ENCODE measurements around the gene FARS2.
A peak's percentile ranks its signal among the peaks of the same experiment; 100 is the strongest.

The FARS2 gene

DNA sequence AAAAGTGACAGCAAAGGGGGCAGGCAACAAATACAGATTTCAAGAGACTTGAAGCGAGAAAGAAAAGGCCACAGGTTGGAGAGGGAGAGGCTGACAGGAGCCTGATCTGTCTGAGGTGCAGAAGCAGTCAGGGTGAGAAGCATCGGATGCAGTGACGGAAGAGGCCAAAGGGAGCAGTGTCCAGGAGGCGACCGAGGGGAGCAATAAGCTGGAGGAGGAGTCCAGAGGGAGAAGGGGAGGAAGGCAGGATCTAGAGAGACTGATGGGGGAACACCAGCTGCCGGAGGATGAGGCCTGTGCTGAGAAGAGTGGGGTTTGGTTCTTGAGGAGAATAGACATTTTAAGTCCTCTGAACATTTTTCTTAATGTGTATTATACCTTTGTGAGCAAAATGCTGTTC is 23.8 kb downstream of the FARS2 start:
- Mint-ChIP-seq H3K27ac (no peak overlapping the region), H3K27me3 (ENCODE audit: low read depth) (no peaks in the 10 kb centered on the region), H3K4me3 (no peak overlapping the region), H3K4me1 (ENCODE audit: low read depth) (peaks cover 35% of the 10 kb centered on the region), H3K36me3 (ENCODE audit: low read depth) (peaks cover 2% of the 10 kb centered on the region), H3K9me3 (no peaks in the 10 kb centered on the region)
- no peak for DNase-seq (ENCODE audit: low spot score)

DNA sequence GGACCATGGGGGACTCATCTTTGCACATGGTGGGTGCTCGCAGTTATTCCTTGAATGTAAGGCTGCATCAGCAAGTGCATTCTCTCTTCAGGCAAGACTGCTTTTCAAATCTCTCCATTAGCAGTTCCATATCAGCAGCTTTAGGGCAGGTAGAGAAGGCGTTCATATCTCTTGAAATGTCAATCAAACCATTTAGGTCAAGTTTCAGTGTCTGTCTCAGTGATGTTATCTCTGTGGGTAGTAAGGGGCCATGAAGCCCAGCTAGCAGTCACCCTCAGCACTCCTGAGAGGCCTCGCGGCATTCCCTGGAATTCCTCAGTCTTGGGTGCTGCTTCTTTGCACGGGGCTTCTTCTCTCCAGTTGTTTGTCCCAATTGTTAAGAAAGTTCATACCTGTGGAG is 24.2 kb downstream of the FARS2 start:
- Mint-ChIP-seq H3K4me3 (no peak overlapping the region), H3K36me3 (ENCODE audit: low read depth) (no peaks in the 10 kb centered on the region), H3K27me3 (ENCODE audit: low read depth) (no peaks in the 10 kb centered on the region), H3K27ac (no peak overlapping the region), H3K9me3 (no peaks in the 10 kb centered on the region), H3K4me1 (ENCODE audit: low read depth) (peaks cover 32% of the 10 kb centered on the region)
- DNase-seq (ENCODE audit: low spot score): no peak

DNA sequence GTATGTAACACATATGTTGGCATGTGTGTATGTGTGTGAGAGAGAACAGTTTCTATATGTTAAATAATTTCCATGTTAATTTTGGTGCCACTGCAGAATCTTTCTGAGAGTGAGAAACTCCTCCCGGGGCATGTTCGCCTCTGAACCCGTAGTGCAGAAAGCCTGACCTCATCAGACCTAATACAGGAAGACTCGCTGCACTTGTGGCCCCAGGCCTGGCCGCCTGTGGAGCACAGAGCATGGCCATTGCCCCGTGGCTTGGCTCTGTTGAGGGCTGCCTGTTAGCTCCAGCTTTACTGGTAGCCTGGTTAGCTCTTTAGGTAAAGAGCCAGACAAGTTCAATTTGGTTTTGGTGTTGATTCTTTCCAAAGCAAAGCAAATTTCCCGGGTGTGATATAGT is 25.5 kb downstream of the FARS2 start:
- H3K36me3 Mint-ChIP-seq (ENCODE audit: low read depth): no peaks in the 10 kb centered on the region
- no peak overlapping the region for H3K4me3 Mint-ChIP-seq
- DNase-seq (ENCODE audit: low spot score): no peak
- H3K9me3 Mint-ChIP-seq: no peaks in the 10 kb centered on the region
- peaks cover 30% of the 10 kb centered on the region for H3K4me1 Mint-ChIP-seq (ENCODE audit: low read depth)
- H3K27me3 Mint-ChIP-seq (ENCODE audit: low read depth): no peaks in the 10 kb centered on the region
- no peak overlapping the region for H3K27ac Mint-ChIP-seq

DNA sequence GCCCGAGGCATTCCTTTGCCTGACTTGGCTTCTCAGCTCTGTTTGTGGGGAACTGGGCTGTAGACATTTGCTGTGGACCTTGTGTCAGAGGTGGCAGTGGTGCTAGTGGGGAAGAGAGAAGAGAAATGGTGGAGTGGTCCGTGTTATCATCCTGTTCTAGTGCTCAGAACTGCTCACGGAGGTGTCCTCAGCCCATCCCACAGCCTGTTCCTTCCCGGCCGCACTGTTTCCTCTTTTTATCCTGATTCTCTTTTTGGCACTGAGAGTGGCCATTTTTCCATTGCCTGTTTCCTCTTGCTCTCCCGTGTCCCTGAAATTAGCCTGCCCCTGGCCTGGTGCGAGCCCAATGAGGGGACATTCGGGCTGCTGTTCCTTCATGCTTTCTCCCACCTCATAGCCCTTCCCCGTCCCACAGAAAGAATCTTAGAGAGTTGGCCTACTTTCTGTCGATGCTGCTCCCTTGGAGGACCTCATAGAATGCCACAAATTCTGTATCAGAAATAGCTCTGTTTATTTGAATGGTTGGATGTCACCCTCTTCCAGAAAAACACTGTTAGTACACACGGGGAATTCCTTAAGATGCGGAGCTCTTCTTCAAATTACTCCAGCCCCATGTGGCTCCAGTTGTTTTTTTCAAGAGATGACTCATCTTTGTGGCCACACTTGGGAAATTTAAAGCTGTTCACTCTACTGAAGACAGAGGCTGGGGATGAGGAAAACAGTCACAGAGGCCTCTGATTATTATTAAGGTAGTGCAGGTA is 26.1 kb downstream of the FARS2 start:
- Mint-ChIP-seq H3K4me3 (no peak overlapping the region), H3K27me3 (ENCODE audit: low read depth) (no peaks in the 10 kb centered on the region), H3K27ac (no peak overlapping the region), H3K9me3 (no peaks in the 10 kb centered on the region), H3K4me1 (ENCODE audit: low read depth) (peaks cover 24% of the 10 kb centered on the region), H3K36me3 (ENCODE audit: low read depth) (no peaks in the 10 kb centered on the region)
- no peak for DNase-seq (ENCODE audit: low spot score)

DNA sequence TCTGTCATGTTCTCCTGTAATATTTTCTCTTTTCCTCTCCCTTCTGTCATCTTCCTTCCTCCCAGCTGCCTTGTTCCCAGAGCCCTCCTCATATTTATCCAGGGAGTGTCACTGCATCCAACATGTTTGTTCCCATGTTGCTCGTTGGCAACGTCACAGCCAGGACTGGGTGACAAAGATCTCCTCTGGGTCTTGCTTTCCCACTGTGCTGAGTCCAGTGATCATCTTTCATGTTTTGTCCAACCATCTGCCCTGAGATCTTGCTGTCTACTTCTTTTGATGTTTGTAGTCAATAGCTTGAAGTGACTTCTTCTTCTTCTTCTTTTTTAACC is 26.6 kb downstream of the FARS2 start:
- Mint-ChIP-seq H3K27me3 (ENCODE audit: low read depth) (no peaks in the 10 kb centered on the region), H3K4me3 (no peak overlapping the region), H3K36me3 (ENCODE audit: low read depth) (no peaks in the 10 kb centered on the region), H3K9me3 (no peaks in the 10 kb centered on the region), H3K4me1 (ENCODE audit: low read depth) (peaks cover 25% of the 10 kb centered on the region), H3K27ac (no peak overlapping the region)
- no peak for DNase-seq (ENCODE audit: low spot score)

DNA sequence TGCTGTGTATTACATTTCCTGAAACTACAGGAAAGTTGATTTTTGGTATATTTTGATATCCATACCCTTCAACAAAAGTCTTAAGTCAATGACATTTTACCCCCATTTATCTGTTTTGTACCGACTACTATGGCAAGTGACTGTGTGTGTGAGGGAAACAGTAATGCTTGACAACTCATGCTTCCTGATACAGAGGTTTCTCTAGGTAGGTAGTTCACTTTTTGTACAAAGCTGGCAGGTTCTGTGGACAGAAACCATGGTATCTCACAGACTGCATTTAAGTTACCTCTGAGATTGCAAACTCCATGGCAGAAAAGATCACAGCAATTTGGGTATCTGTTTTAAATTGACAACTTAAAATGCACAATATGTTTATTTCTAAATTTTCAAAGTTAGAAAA is 28.8 kb downstream of the FARS2 start:
- no peak overlapping the region for H3K27ac Mint-ChIP-seq
- H3K27me3 Mint-ChIP-seq (ENCODE audit: low read depth): no peaks in the 10 kb centered on the region
- no peaks in the 10 kb centered on the region for H3K36me3 Mint-ChIP-seq (ENCODE audit: low read depth)
- H3K9me3 Mint-ChIP-seq: no peaks in the 10 kb centered on the region
- no peak for DNase-seq (ENCODE audit: low spot score)
- peaks cover 40% of the 10 kb centered on the region for H3K4me1 Mint-ChIP-seq (ENCODE audit: low read depth)
- no peak overlapping the region for H3K4me3 Mint-ChIP-seq

DNA sequence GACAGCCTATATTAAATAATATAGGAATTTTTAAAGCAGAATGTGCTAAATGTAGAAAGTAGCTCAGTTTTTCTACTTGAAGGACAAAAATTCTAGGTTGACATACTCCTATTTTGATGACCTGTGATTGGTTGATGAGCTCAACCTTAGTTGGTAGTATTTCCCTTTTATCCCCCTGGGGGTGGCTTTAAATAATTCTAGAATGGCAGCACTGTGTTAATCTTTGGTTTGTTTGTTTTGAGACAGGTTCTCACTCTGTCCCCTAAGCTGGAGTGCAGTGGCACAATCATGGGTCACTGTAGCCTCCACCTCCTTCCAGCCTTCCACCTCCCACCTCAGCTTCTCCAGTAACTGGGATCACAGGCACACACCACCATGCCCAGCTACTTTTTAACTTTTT is 29.2 kb downstream of the FARS2 start:
- no peaks in the 10 kb centered on the region for H3K27me3 Mint-ChIP-seq (ENCODE audit: low read depth)
- DNase-seq (ENCODE audit: low spot score): no peak

DNA sequence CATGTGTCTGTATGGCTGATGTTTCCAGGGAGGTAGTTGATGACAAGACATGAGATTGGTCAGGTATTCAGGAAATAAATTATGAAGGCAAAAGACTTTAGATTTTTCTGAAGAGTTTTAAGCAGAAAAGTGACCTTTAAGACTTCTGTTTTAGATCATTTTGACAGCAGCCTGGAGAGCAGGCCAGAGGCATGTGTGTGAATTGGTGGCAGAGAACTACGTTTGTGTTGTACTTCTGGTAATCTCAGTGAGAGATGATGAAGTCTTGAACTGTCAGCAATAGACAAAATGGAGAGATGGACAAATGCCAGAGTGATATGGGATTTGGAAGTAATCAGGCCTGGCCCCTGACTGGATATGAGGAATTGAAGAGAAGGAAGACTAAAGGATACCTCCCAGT is 30.8 kb downstream of the FARS2 start:
- H3K4me3 Mint-ChIP-seq: no peak overlapping the region
- H3K9me3 Mint-ChIP-seq: no peaks in the 10 kb centered on the region
- no peaks in the 10 kb centered on the region for H3K27me3 Mint-ChIP-seq (ENCODE audit: low read depth)
- DNase-seq (ENCODE audit: low spot score): no peak
- no peaks in the 10 kb centered on the region for H3K36me3 Mint-ChIP-seq (ENCODE audit: low read depth)
- H3K27ac Mint-ChIP-seq: no peak overlapping the region
- peaks cover 38% of the 10 kb centered on the region for H3K4me1 Mint-ChIP-seq (ENCODE audit: low read depth)

More for the DNA sequence above, 29.2 kb downstream of the FARS2 start:
- Mint-ChIP-seq H3K27ac (no peak overlapping the region), H3K4me1 (ENCODE audit: low read depth) (peaks cover 38% of the 10 kb centered on the region), H3K4me3 (no peak overlapping the region), H3K9me3 (no peaks in the 10 kb centered on the region), H3K36me3 (ENCODE audit: low read depth) (no peaks in the 10 kb centered on the region)

DNA sequence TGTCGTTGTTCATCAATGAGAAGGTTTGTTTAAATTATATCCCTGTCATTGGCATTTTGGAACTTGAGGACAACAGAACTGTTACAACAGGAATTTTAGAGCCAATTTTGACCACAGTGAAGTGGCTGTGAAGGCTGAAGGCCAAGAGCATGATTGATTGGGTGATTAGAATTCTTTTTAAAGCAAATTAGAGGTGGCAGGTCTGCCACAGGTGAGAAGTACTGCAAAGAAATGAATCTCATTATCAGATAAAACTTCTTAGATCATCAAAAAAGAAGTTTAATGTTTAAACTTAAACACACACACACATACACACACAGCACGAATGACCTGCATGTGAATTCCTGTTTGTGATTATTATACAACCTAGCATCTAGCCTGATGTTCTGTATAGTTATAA is 32.4 kb downstream of the FARS2 start:
- Mint-ChIP-seq H3K27me3 (ENCODE audit: low read depth) (no peaks in the 10 kb centered on the region), H3K27ac (no peak overlapping the region), H3K36me3 (ENCODE audit: low read depth) (no peaks in the 10 kb centered on the region), H3K9me3 (no peaks in the 10 kb centered on the region), H3K4me1 (ENCODE audit: low read depth) (peaks cover 32% of the 10 kb centered on the region), H3K4me3 (no peak overlapping the region)
- no peak for DNase-seq (ENCODE audit: low spot score)

DNA sequence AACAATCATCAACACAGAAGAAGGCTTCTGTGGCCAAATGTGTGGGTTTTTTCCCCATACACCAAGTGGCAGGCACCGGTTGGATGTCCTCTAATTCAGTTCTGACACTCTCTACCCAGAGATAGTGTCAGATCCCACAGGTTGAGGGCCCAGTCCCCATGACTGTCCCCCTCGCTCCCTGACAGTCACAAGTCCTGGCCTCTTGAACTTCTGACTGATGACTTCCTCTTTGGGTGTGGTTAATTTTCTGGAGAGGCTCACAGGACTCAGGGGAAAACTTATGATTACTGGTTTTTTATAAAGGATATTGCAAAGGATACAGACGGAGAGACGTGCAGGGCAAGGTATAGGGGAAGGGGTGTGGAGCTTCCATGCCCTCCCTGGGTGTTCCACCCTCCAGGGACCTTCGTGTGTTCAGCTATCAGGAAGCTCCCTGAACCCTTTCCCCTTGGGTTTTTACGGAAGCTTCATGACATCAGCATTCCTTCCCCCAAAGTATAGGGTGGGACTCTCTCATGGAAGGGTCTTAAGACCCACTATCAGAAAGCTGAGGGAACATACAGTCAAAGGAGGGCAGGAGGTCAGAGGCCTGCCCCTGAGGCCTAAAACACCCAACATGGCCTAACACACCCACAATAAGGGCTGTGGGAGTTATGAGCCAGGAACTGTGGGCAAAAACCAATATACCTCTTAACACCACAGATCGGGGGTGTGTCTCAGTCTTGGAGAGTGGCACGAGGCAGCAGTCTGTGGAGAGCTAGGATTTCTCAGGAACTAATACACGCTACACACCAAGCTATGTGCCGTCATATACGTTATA is 33.3 kb downstream of the FARS2 start:
- peak; percentile 10 for DNase-seq (ENCODE audit: low spot score)
- Mint-ChIP-seq H3K27me3 (ENCODE audit: low read depth) (no peaks in the 10 kb centered on the region), H3K9me3 (no peaks in the 10 kb centered on the region), H3K4me1 (ENCODE audit: low read depth) (peaks cover 32% of the 10 kb centered on the region), H3K4me3 (no peak overlapping the region), H3K36me3 (ENCODE audit: low read depth) (no peaks in the 10 kb centered on the region), H3K27ac (peak overlapping the region; percentile 53)

DNA sequence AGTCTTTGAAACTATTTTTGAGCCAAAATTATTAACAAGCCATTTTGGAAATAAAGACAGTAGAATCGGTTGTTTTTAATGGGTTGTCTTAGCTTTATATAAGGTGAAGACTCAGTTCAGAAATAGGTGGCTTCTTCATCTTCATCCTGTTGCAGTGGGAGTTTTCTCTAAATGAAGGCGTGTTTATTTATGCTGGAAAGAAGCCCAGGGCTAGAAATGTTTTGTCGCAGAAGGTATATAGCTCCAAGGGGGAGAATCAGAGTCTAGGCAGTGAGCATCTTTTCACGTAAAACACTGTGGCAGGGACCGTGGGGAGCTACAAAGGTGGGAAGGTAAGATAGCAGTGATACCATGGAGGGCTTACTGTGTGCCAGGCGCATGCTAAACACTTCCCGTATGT is 34.3 kb downstream of the FARS2 start:
- H3K27ac Mint-ChIP-seq: no peak overlapping the region
- H3K4me3 Mint-ChIP-seq: no peak overlapping the region

DNA sequence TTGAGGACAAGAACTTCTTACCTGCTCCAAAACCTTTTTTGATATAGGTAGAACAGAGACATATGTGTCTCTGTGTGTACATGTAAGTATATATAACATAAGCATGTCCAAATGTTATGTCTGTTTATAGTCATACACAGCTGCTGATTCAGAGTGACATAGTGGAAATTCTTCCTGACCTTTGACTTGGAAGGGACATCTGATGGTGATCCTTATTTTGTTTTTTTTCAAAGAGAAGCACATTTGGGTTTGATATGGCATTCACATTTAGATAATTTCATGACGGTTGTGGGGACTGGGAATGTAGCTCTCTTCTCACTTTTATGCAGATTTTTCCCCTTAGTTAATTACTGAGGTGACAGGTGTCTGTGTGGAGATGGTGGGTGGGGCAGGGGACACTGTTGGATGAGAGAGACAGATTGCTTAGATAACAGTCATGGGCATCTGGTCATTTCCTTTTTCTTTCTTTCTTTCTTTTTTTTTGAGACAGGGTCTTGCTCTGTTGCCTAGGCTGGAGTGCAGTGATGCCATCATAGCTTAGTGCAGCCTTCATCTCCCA is 39.0 kb downstream of the FARS2 start:
- Mint-ChIP-seq H3K4me3 (no peak overlapping the region), H3K27me3 (ENCODE audit: low read depth) (no peaks in the 10 kb centered on the region), H3K36me3 (ENCODE audit: low read depth) (no peaks in the 10 kb centered on the region), H3K9me3 (no peaks in the 10 kb centered on the region), H3K4me1 (ENCODE audit: low read depth) (peaks cover 36% of the 10 kb centered on the region), H3K27ac (peak overlapping the region; percentile 17)
- no peak for DNase-seq (ENCODE audit: low spot score)

More for the DNA sequence above, 34.3 kb downstream of the FARS2 start:
- H3K36me3 Mint-ChIP-seq (ENCODE audit: low read depth): no peaks in the 10 kb centered on the region
- peaks cover 34% of the 10 kb centered on the region for H3K4me1 Mint-ChIP-seq (ENCODE audit: low read depth)
- DNase-seq (ENCODE audit: low spot score): no peak
- no peaks in the 10 kb centered on the region for H3K9me3 Mint-ChIP-seq
- no peaks in the 10 kb centered on the region for H3K27me3 Mint-ChIP-seq (ENCODE audit: low read depth)

DNA sequence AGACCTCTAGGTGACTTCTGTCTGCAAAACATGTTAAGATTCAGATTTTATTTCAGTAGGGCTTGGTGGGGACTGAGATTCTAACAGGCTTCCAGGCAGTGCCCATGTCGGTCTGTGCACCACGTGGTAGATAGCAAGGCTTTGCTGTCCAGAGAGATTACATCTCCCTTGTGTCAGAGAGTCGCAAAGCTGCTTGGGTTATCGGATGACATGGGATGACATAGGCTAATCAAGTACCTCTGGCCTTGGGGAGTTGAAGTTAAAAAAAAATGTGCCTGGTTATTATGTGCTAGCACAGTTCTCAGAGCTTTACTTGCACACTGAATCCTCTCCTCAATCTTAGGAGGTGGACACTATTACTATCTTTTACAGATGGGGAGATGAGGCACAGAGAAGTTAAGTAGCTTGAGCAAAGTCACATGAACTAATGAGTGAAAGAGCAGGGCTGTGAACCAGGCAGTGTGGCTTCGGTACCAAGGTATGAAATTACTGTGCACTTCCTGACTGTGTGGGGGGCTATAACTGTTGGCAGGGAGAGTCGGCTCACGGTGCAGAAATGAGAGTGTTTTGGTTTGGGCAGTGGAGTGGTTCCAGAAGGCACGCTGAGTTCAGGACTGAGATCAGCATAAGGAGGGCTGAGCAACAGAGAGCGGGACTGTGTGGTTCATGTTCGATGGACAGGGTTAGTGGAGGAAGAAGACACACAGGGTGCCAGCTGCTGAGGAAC is 41.1 kb downstream of the FARS2 start:
- peaks cover 37% of the 10 kb centered on the region for H3K4me1 Mint-ChIP-seq (ENCODE audit: low read depth)

More for the DNA sequence above, 41.1 kb downstream of the FARS2 start:
- peak; percentile 68 for DNase-seq (ENCODE audit: low spot score)
- Mint-ChIP-seq H3K9me3 (no peaks in the 10 kb centered on the region), H3K27me3 (ENCODE audit: low read depth) (no peaks in the 10 kb centered on the region), H3K36me3 (ENCODE audit: low read depth) (no peaks in the 10 kb centered on the region), H3K4me3 (peak overlapping the region; percentile 61), H3K27ac (peak overlapping the region; percentile 80)
